ENCODE data around the gene COPS8. TPM values are rescaled to one million over a fixed set of nuclear protein-coding genes. Genes with fewer than 3 reads are reported as not detected.

COPS8 gene
- total and polyA plus RNA-seq, 8 donors = 44.4 to 78.1 (median 69.7) TPM

DNA sequence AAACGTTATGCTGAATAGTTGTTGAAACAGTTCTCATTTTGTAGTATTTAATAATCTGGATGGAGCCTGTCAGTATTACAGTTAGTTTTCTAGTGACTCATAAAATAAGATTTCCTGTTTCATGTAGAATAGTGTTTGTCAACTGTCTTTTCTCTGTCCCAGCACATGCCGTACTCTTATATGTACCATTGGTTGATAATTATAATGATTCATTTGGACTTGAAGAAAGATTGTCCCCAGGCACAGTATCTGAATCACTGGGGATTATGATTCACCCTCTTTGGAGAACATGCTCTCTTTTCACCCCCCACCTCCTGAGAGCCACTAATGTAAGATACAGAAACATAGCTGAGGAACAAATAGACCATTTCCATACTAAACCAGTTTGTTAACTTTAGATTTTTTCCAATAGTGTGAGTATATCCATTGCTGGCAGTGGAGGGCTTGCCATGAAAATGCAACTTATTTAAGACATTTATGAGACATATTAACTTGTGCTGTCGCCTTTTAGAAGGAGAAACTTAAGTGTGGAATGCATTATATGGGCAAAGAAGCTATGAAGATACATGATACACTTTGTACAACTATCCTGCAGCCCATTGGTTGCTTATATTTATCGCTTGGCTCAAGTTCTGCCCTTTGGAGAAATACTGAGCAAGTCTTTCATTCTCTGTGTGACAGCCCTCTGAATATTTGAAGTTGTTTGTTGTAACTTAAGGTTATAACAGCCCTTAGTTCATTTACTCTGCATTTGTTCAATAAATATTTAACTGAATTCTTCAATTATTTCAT lies 12.4 kb downstream of the COPS8 start:
- H3K36me3 ChIP-seq = peaks cover 0 to 88% of the 10 kb centered on the region in 2 donors

DNA sequence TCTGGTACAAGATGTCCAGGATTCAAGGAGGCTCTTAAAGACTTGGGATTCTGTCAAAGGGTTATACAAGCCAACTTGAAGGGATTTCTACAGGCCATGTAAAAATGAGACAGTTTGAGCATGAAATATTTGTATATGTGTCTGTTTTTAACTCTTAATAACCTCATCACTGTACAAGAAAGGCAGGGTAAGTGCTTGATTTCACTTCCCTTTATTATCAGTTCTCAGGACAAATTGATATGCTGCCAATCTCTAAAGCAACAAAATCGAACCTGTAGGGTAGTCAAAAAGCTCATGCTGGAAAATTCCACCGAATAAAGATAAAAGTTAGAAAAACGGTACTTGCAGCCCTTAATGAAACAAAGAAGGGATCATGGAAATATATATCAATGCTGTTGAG lies 14.1 kb downstream of the COPS8 start:
- Histone ChIP-seq H3K36me3 (peaks cover 0 to 80% of the 10 kb centered on the region in 2 donors), H3K27me3 (no peaks in the 10 kb centered on the region), H3K9me3 (no peaks in the 10 kb centered on the region), H3K27ac (no peak overlapping the region), H3K4me3 (no peak overlapping the region), H3K4me1 (no peaks in the 10 kb centered on the region)
- ATAC-seq (no peak), DNase-seq (no peak)
- intact Hi-C loops (cut with DNase I) = no loop called here
- TF ChIP-seq, protein P1, sequence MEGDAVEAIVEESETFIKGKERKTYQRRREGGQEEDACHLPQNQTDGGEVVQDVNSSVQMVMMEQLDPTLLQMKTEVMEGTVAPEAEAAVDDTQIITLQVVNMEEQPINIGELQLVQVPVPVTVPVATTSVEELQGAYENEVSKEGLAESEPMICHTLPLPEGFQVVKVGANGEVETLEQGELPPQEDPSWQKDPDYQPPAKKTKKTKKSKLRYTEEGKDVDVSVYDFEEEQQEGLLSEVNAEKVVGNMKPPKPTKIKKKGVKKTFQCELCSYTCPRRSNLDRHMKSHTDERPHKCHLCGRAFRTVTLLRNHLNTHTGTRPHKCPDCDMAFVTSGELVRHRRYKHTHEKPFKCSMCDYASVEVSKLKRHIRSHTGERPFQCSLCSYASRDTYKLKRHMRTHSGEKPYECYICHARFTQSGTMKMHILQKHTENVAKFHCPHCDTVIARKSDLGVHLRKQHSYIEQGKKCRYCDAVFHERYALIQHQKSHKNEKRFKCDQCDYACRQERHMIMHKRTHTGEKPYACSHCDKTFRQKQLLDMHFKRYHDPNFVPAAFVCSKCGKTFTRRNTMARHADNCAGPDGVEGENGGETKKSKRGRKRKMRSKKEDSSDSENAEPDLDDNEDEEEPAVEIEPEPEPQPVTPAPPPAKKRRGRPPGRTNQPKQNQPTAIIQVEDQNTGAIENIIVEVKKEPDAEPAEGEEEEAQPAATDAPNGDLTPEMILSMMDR (IDR thresholded peaks at IDR 0.05) = no peak

More for the DNA sequence above, 12.4 kb downstream of the COPS8 start:
- Histone ChIP-seq H3K9me3 (no peaks in the 10 kb centered on the region), H3K27ac (no peak overlapping the region), H3K4me1 (peaks cover 0 to 5% of the 10 kb centered on the region in 2 donors), H3K27me3 (no peaks in the 10 kb centered on the region), H3K4me3 (no peak overlapping the region)
- DNase-seq (no peak), ATAC-seq (peak; percentile 65)
- intact Hi-C loops (cut with DNase I) = no loop called here
- TF ChIP-seq, protein P1 (IDR thresholded peaks at IDR 0.05) = no peak

DNA sequence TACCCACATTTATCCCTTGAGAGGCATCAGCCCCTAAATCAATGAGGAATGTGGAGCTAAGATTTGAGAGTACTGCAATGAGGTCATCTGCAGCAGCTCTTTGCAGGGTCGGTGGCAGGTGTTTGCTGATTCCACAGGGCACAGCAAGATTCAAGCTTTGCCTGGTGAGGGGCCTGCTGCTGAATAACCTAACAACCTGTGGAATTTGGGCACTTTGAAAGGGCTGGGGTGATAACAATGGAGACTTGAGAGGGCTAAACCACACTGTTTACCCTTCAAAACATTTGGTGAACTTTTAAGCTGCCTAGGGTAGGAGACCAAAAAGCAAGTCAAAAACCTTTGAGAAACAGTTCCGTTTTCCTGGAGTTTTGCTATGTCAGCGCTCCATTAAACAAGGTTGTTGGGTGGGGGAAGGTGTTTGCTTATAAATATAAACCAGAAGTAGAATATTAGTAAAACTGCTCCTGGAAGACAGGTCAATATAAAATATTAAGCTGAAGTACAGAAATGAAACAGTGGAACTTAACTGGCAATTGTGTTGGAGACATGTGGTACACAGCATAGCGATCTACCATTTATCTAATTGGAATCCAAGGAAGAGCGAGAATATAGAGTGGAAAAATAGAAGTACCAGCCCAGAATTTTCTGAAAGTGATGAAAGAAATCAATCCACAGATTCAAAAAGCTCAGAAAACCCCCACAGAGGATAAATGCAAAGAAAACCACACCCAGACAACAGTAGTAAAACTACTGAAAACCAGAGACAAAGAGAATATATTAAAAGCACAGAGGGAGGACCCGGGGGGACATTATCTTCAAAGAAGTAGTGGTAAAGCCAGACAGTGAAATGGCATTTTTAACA lies 15.7 kb downstream of the COPS8 start:
- H3K4me1 ChIP-seq = no peaks in the 10 kb centered on the region
- TF ChIP-seq, protein P1 (IDR thresholded peaks at IDR 0.05) = no peak
- H3K27ac ChIP-seq = no peak overlapping the region
- no peak overlapping the region for H3K4me3 ChIP-seq
- DNase-seq (no peak), ATAC-seq (no peak)
- no peaks in the 10 kb centered on the region for H3K27me3 ChIP-seq
- peaks cover 0 to 67% of the 10 kb centered on the region in 2 donors for H3K36me3 ChIP-seq
- intact Hi-C loops (cut with DNase I) = no loop called here
- no peaks in the 10 kb centered on the region for H3K9me3 ChIP-seq

DNA sequence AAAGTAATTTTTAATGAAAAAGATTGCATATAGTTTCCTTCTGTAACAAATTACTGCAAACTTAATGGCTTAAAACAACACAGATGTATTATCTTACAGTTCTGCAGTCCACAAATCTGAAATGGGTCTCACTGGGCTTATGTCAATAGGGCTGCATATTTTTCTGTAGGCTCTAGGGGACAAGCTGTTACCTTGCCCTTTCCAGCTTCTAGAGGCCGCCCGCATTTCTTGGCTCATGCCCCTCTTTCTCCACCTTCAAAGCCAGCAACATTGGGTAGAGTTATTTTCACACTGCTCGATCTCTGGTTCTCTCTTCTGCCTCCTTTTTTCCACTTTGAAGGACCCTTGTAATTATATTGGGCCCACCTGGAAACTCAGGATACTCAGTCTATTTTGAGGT lies 16.7 kb downstream of the COPS8 start:
- no peak for ATAC-seq
- Histone ChIP-seq H3K4me3 (no peak overlapping the region), H3K27ac (no peak overlapping the region), H3K27me3 (no peaks in the 10 kb centered on the region), H3K4me1 (no peaks in the 10 kb centered on the region), H3K9me3 (no peaks in the 10 kb centered on the region), H3K36me3 (peaks cover 0 to 56% of the 10 kb centered on the region in 2 donors)
- TF ChIP-seq, protein P1 (IDR thresholded peaks at IDR 0.05) = no peak
- no peak for DNase-seq
- intact Hi-C loops (cut with DNase I) = no loop called here

DNA sequence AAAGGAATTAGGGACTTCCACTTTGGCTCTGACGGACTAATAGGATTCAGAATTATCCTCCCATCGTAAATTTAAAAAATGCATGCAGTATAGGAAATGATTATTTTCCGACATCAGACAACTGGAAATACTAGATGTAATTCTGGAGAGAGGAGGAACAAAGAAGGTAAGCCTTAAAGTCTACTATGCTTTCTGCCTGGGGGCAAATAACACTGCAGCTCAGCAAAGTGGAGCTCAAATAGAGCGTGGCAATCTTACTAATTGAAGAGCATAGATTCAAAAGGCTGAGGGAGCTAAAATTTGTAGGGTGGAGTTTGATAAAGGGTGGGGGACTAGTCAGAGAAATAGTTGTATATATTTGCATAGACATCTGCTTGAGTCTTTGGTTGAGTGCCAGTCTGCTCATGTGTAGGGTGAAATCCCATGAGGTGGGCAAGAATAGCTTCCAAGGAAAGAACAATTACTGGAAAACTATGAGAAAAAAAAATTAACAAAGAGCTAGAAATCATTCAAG lies 23.8 kb downstream of the COPS8 start:
- Histone ChIP-seq H3K4me3 (no peak overlapping the region), H3K27ac (no peak overlapping the region), H3K4me1 (no peaks in the 10 kb centered on the region), H3K36me3 (peaks cover 0 to 3% of the 10 kb centered on the region in 2 donors), H3K27me3 (no peaks in the 10 kb centered on the region), H3K9me3 (no peaks in the 10 kb centered on the region)
- DNase-seq (no peak), ATAC-seq (no peak)
- TF ChIP-seq, protein P1 (IDR thresholded peaks at IDR 0.05) = no peak
- intact Hi-C loops (cut with DNase I) = no loop called here
